B cell (primary cell): Measurements from ENCODE around the gene SLC35E3. TPM values are rescaled to one million over a fixed set of nuclear protein-coding genes. Genes with fewer than 3 reads are reported as not detected.

Experiments
- ATAC-seq: fragments of 200-7000 bp; cut with Tn5 transposase; one replicate; pipeline ENCODE4 v1.10.0; 2021; ENCODE audit warnings: low read depth, mild to moderate bottlenecking, moderate number of reproducible peaks, moderate library complexity
- CTCF ChIA-PET: fragments of 350-600 bp; sonication (Branson Sonifier 250); formaldehyde crosslinking; loops from one replicate; lab custom pipeline; 2021; ENCODE audit warnings: antibody characterized with exemption, inconsistent platforms; lab: Charles Lee
- POLR2A ChIA-PET: fragments of 350-600 bp; sonication (Branson Sonifier 250); formaldehyde crosslinking; loops from one replicate; lab custom pipeline; 2021; ENCODE audit warnings: antibody characterized with exemption; lab: Charles Lee
- DNase-seq: peaks from one replicate; pipeline ENCODE4 v3.0.0; 2013
- H2AFZ ChIP-seq: 2 replicates; pipeline ENCODE4 v1.6.1; 2012; ENCODE audit warnings: mild to moderate bottlenecking, low read depth, low read length; ENCODE audit not compliant: insufficient read depth, poor library complexity, severe bottlenecking
- H3K27ac ChIP-seq, 2 donors: 1 replicate in 1 of 2; 2 replicates in 1 of 2; pipeline ENCODE4 v1.5.1; 2012 to 2013; ENCODE audit warnings: low read length in 2 of 2, mild to moderate bottlenecking in 2 of 2, moderate library complexity in 1 of 2
- H3K27me3 ChIP-seq, 4 experiments: fragments of 200-600 bp in 1 of 4; sonication (generic) in 1 of 4; replicated peaks in 1 of 4; 1 replicate in 2 of 4; 2 replicates in 2 of 4; pipeline versions ENCODE4 v1.6.1 to v1.7.0; 2013 to 2016; ENCODE audit warnings: low read length in 3 of 4, mild to moderate bottlenecking in 2 of 4, mixed read lengths in 1 of 4, moderate library complexity in 1 of 4; ENCODE audit not compliant: insufficient read depth in 4 of 4, control insufficient read depth in 3 of 4; ENCODE audit errors: control extremely low read depth in 1 of 4
- H3K36me3 ChIP-seq, 2 experiments: replicated peaks in 1 of 2; 1 replicate in 1 of 2; 2 replicates in 1 of 2; pipeline versions ENCODE4 v1.6.1 to v1.7.1; 2013; ENCODE audit warnings: low read length in 1 of 2; ENCODE audit not compliant: insufficient read depth in 2 of 2, control insufficient read depth in 1 of 2; ENCODE audit errors: control extremely low read depth in 1 of 2, extremely low read depth in 1 of 2
- H3K4me1 ChIP-seq, 2 donors: fragments of 200-600 bp in 1 of 2; sonication (generic) in 1 of 2; 1 replicate in 1 of 2; 2 replicates in 1 of 2; pipeline versions ENCODE4 v1.5.1 to v1.6.1; 2013 to 2017; ENCODE audit warnings: low read length in 2 of 2; ENCODE audit not compliant: control insufficient read depth in 2 of 2, insufficient read depth in 2 of 2
- H3K4me2 ChIP-seq: replicated peaks from 2 replicates; pipeline ENCODE3; 2012; ENCODE audit warnings: mild to moderate bottlenecking, low read depth, low read length; ENCODE audit not compliant: poor library complexity, severe bottlenecking
- H3K4me3 ChIP-seq, 5 experiments: fragments of 200-600 bp in 1 of 5; sonication (generic) in 1 of 5; 1 replicate in 3 of 5; 2 replicates in 2 of 5; pipeline versions ENCODE4 v1.5.1 to v1.7.0; 2011 to 2016; ENCODE audit warnings: low read length in 4 of 5, mild to moderate bottlenecking in 4 of 5, low read depth in 2 of 5, control low read depth in 1 of 5, moderate library complexity in 1 of 5; ENCODE audit not compliant: insufficient read depth in 1 of 5; ENCODE audit errors: control extremely low read depth in 1 of 5, extremely low read depth in 1 of 5
- H3K79me2 ChIP-seq: fragments of 200-600 bp; sonication (generic); one replicate; pipeline ENCODE4 v1.6.0; 2016; ENCODE audit warnings: low read length; ENCODE audit not compliant: control insufficient read depth, insufficient read depth
- H3K9ac ChIP-seq: fragments of 200-600 bp; sonication (generic); 2 replicates; pipeline ENCODE4 v1.6.1; 2017; ENCODE audit warnings: mild to moderate bottlenecking, low read length, moderate library complexity
- H3K9me3 ChIP-seq, 3 donors: one replicate each; pipeline versions ENCODE4 v1.6.1 to v1.7.1; 2013; ENCODE audit warnings: low read length in 2 of 3; ENCODE audit not compliant: control insufficient read depth in 2 of 3, insufficient read depth in 1 of 3; ENCODE audit errors: control extremely low read depth in 1 of 3
- H4K20me1 ChIP-seq: 2 replicates; pipeline ENCODE4 v1.6.0; 2012; ENCODE audit warnings: mild to moderate bottlenecking, low read length; ENCODE audit not compliant: insufficient read depth, control insufficient read depth, poor library complexity, severe bottlenecking
- H3K27ac Mint-ChIP-seq: one replicate; pipeline ENCODE4 v1.8.0; 2021; ENCODE audit warnings: mixed read lengths
- H3K27me3 Mint-ChIP-seq: one replicate; pipeline ENCODE4 v1.8.0; 2021; ENCODE audit warnings: mixed read lengths
- H3K4me1 Mint-ChIP-seq: one replicate; pipeline ENCODE4 v1.8.0; 2021; ENCODE audit warnings: mixed read lengths
- H3K4me3 Mint-ChIP-seq: one replicate; pipeline ENCODE4 v1.8.0; 2021; ENCODE audit warnings: mixed read lengths
- H3K9me3 Mint-ChIP-seq: one replicate; pipeline ENCODE4 v1.8.0; 2022; ENCODE audit warnings: mixed read lengths; ENCODE audit not compliant: insufficient read depth
- CTCF ChIP-seq: fragments of 200-600 bp; IDR thresholded peaks from one replicate; pipeline ENCODE4 v1.8.0; 2022; ENCODE audit warnings: antibody characterized with exemption, mild to moderate bottlenecking
- EZH2 ChIP-seq: IDR thresholded peaks from 2 replicates; pipeline ENCODE4 v1.6.1; 2012; ENCODE audit warnings: borderline replicate concordance, low read depth, mild to moderate bottlenecking, moderate library complexity, low read length; ENCODE audit not compliant: insufficient read depth, poor library complexity, severe bottlenecking
- WGBS: methylation state at CpG from one replicate; pipeline ENCODE4 v1.1.5; 2013; ENCODE audit warnings: missing lambda C conversion rate; ENCODE audit not compliant: insufficient coverage; 5-methylcytosine and 5-hydroxymethylcytosine counted together
- intact Hi-C: fragments of 100-400 bp; cut with micrococcal nuclease; formaldehyde crosslinking; loops from one replicate; pipeline ENCODE4 v1.10.0; 2022
- polyA plus RNA-seq: library from polyadenylated mRNA; depleted of rRNA; stranded (reverse); fragments of >200 nt; gene quantifications from 2 replicates; pipeline ENCODE4 v1.2.3, GENCODE V29; 2012
- total RNA-seq, 2 donors: library from RNA; stranded (reverse); fragments of 120-200 nt in 1 of 2; gene quantifications; 1 replicate in 1 of 2; 2 replicates in 1 of 2; pipeline versions ENCODE4 v1.2.3 to v1.2.4, GENCODE V29; 2013 to 2022

SLC35E3 gene
- total and polyA plus RNA-seq, 2 donors (not counting 1 experiment from before 2014, with no cell fraction given): 7.0 to 15.1 TPM

GRCh38 chr12:68788554-68789143 is 42.7 kb downstream of the SLC35E3 start:
- ATAC-seq: no peak
- TF ChIP-seq EZH2: no peak
- TF ChIP-seq CTCF: no peak
- WGBS: 100% methylated on average over 1 of the region's 3 CpGs

GRCh38 chr12:68789144-68789878 is 43.3 kb downstream of the SLC35E3 start:
- peaks cover 15% of the 10 kb centered on the region for H3K4me1 Mint-ChIP-seq
- no peaks in the 10 kb centered on the region for H3K9me3 Mint-ChIP-seq
- Histone ChIP-seq H3K4me2 (no peak overlapping the region), H2AFZ (no peak overlapping the region), H3K36me3 (no peaks in the 10 kb centered on the region), H3K9me3 (no peaks in the 10 kb centered on the region), H4K20me1 (no peaks in the 10 kb centered on the region), H3K9ac (no peak overlapping the region), H3K4me3 (no peak overlapping the region), H3K27me3 (no peaks in the 10 kb centered on the region), H3K79me2 (no peaks in the 10 kb centered on the region), H3K4me1 (peaks cover 9 to 12% of the 10 kb centered on the region in 2 donors), H3K27ac (no peak overlapping the region)
- ATAC-seq (no peak), DNase-seq (no peak)
- WGBS: 100% methylated on average over 3 of the region's 14 CpGs
- no peak overlapping the region for H3K27ac Mint-ChIP-seq
- H3K27me3 Mint-ChIP-seq: no peaks in the 10 kb centered on the region
- H3K4me3 Mint-ChIP-seq: no peak overlapping the region
- CTCF ChIA-PET: no interaction called here
- intact Hi-C loops: no loop called here
- TF ChIP-seq EZH2: no peak
- TF ChIP-seq CTCF: no peak
- POLR2A ChIA-PET: interaction anchor here (0.6 to 0.7 kb wide), 2 partner anchors 25 to 761 kb away, joined by 4 to 10 read pairs; no protein-coding TSS in a partner anchor

More at GRCh38 chr12:68788554-68789143, 42.7 kb downstream of the SLC35E3 start:
- H3K4me3 Mint-ChIP-seq: no peak overlapping the region
- no peak overlapping the region for H3K4me2 ChIP-seq
- no peak overlapping the region for H2AFZ ChIP-seq
- DNase-seq: no peak
- no peaks in the 10 kb centered on the region for H4K20me1 ChIP-seq
- no peak overlapping the region for H3K27ac Mint-ChIP-seq
- peaks cover 9 to 12% of the 10 kb centered on the region in 2 donors for H3K4me1 ChIP-seq
- H3K27me3 ChIP-seq: no peaks in the 10 kb centered on the region
- no peaks in the 10 kb centered on the region for H3K9me3 ChIP-seq
- ChIA-PET CTCF (no interaction called here), POLR2A (no interaction called here)
- H3K36me3 ChIP-seq: no peaks in the 10 kb centered on the region
- H3K27me3 Mint-ChIP-seq: no peaks in the 10 kb centered on the region
- no peaks in the 10 kb centered on the region for H3K9me3 Mint-ChIP-seq
- H3K27ac ChIP-seq: no peak overlapping the region
- intact Hi-C loops: no loop called here
- no peak overlapping the region for H3K9ac ChIP-seq
- no peak overlapping the region for H3K4me3 ChIP-seq
- no peaks in the 10 kb centered on the region for H3K79me2 ChIP-seq
- H3K4me1 Mint-ChIP-seq: peaks cover 15% of the 10 kb centered on the region
